H1 (cell line): Measurements from ENCODE around the gene TBX2. TPM values are rescaled to one million over a fixed set of nuclear protein-coding genes. Genes with fewer than 3 reads are reported as not detected.

Experiments used
- CTCF ChIA-PET: fragments of 300-600 bp; sonication (Branson Sonifier 250); formaldehyde crosslinking; loops from one replicate; lab custom pipeline; 2021; ENCODE audit not compliant: partially characterized antibody; lab: Charles Lee
- POLR2A ChIA-PET: fragments of 300-600 bp; sonication (Branson Sonifier 250); formaldehyde crosslinking; loops from one replicate; lab custom pipeline; 2021; ENCODE audit warnings: inconsistent platforms; ENCODE audit not compliant: partially characterized antibody; lab: Charles Lee
- DNase-seq, 2 experiments: peaks; one replicate each; pipeline versions ENCODE4 v3.0.0 to v3.0.0-alpha.2; 2010 to 2022; ENCODE audit warnings: low spot score in 2 of 2, low read depth in 1 of 2, mixed read lengths in 1 of 2
- FAIRE-seq: peaks from 2 replicates; lab custom pipeline; 2011; peaks lifted over from hg19 to GRCh38; lab: Jason Lieb, UNC
- H2AFZ ChIP-seq: 2 replicates; pipeline ENCODE4 v1.8.1; 2012; ENCODE audit warnings: low read length, inconsistent platforms
- H2AK5ac ChIP-seq: 2 replicates; pipeline ENCODE4 v1.6.1; 2013; ENCODE audit warnings: low read depth, low read length
- H2BK120ac ChIP-seq: replicated peaks from 2 replicates; pipeline ENCODE3; 2013; ENCODE audit warnings: low read depth, low read length, inconsistent platforms
- H2BK12ac ChIP-seq: 2 replicates; pipeline ENCODE4 v1.6.1; 2013; ENCODE audit warnings: low read depth, low read length
- H2BK15ac ChIP-seq: 2 replicates; pipeline ENCODE4 v1.6.1; 2013; ENCODE audit warnings: low read length
- H2BK20ac ChIP-seq: 2 replicates; pipeline ENCODE4 v1.6.1; 2013; ENCODE audit warnings: low read length
- H2BK5ac ChIP-seq: 2 replicates; pipeline ENCODE4 v1.6.1; 2013; ENCODE audit warnings: low read depth, low read length
- H3K14ac ChIP-seq: 2 replicates; pipeline ENCODE4 v1.6.1; 2013; ENCODE audit warnings: inconsistent platforms; ENCODE audit not compliant: insufficient read length
- H3K18ac ChIP-seq: 2 replicates; pipeline ENCODE4 v1.6.1; 2013; ENCODE audit warnings: low read length; ENCODE audit errors: extremely low read depth
- H3K23ac ChIP-seq: 2 replicates; pipeline ENCODE4 v1.6.1; 2013; ENCODE audit warnings: inconsistent platforms; ENCODE audit not compliant: insufficient read length
- H3K23me2 ChIP-seq: 2 replicates; pipeline ENCODE4 v1.6.1; 2013; ENCODE audit warnings: low read depth, low read length
- H3K27ac ChIP-seq: 2 replicates; pipeline ENCODE4 v1.6.1; 2011; ENCODE audit warnings: low read depth, low read length, inconsistent platforms
- H3K27me3 ChIP-seq, 4 experiments: replicated peaks in 1 of 4; 1 replicate in 1 of 4; 2 replicates in 3 of 4; pipeline versions ENCODE4 v1.6.1 to v1.8.1; 2011 to 2013; ENCODE audit warnings: low read length in 3 of 4, mild to moderate bottlenecking in 3 of 4, inconsistent platforms in 2 of 4, mixed read lengths in 2 of 4, moderate library complexity in 1 of 4; ENCODE audit not compliant: control insufficient read depth in 3 of 4, insufficient read depth in 3 of 4; ENCODE audit errors: extremely low read depth in 1 of 4
- H3K36me3 ChIP-seq, 4 experiments: 2 replicates each; pipeline versions ENCODE4 v1.6.1 to v1.8.1; 2011 to 2013; ENCODE audit warnings: mild to moderate bottlenecking in 4 of 4, low read length in 3 of 4, moderate library complexity in 2 of 4, control low read depth in 1 of 4, inconsistent platforms in 1 of 4; ENCODE audit not compliant: insufficient read depth in 4 of 4, control insufficient read depth in 2 of 4
- H3K4ac ChIP-seq: replicated peaks from 2 replicates; pipeline ENCODE3; 2013; ENCODE audit warnings: low read length, low read depth, mixed read lengths, inconsistent platforms; ENCODE audit not compliant: insufficient read length
- H3K4me1 ChIP-seq, 4 experiments: replicated peaks in 1 of 4; 1 replicate in 1 of 4; 2 replicates in 3 of 4; pipeline versions ENCODE4 v1.6.1 to v1.8.1; 2011 to 2013; ENCODE audit warnings: low read length in 3 of 4, inconsistent platforms in 2 of 4, mixed read lengths in 1 of 4; ENCODE audit not compliant: insufficient read depth in 4 of 4, control insufficient read depth in 3 of 4
- H3K4me2 ChIP-seq, 2 experiments: 2 replicates each; pipeline versions ENCODE4 v1.6.1 to v1.8.1; 2011 to 2013; ENCODE audit warnings: low read depth in 2 of 2, low read length in 2 of 2, control low read depth in 1 of 2, inconsistent platforms in 1 of 2, mild to moderate bottlenecking in 1 of 2; ENCODE audit not compliant: insufficient read depth in 1 of 2
- H3K4me3 ChIP-seq, 4 experiments: fragments of 200-600, 300-600 bp in 1 of 4; sonication (generic), shearing (Covaris generic), sonication (Bioruptor Twin) in 1 of 4; 2 replicates each; pipeline versions ENCODE4 v1.5.1 to v1.8.1; 2011 to 2016; ENCODE audit warnings: low read length in 4 of 4, low read depth in 3 of 4, control low read depth in 2 of 4, inconsistent platforms in 2 of 4, mild to moderate bottlenecking in 2 of 4, mixed read lengths in 1 of 4, moderate library complexity in 1 of 4; ENCODE audit not compliant: insufficient read depth in 2 of 4; ENCODE audit errors: extremely low read depth in 1 of 4
- H3K56ac ChIP-seq: replicated peaks from 2 replicates; pipeline ENCODE3; 2013; ENCODE audit warnings: low read depth, mild to moderate bottlenecking, mixed read lengths, low read length, inconsistent platforms; ENCODE audit not compliant: insufficient read length
- H3K79me1 ChIP-seq: 2 replicates; pipeline ENCODE4 v1.6.1; 2013; ENCODE audit warnings: low read depth, low read length, control low read depth
- H3K79me2 ChIP-seq, 2 experiments: 2 replicates each; pipeline versions ENCODE4 v1.6.1 to v1.8.1; 2012 to 2013; ENCODE audit warnings: low read length in 2 of 2, mild to moderate bottlenecking in 2 of 2, inconsistent platforms in 1 of 2; ENCODE audit not compliant: insufficient read depth in 2 of 2, control insufficient read depth in 1 of 2
- H3K9ac ChIP-seq, 4 experiments: replicated peaks in 1 of 4; 1 replicate in 1 of 4; 2 replicates in 3 of 4; pipeline versions ENCODE4 v1.6.1 to v1.8.1; 2011 to 2013; ENCODE audit warnings: low read depth in 3 of 4, low read length in 3 of 4, control low read depth in 2 of 4, mild to moderate bottlenecking in 2 of 4, moderate library complexity in 2 of 4, inconsistent platforms in 1 of 4; ENCODE audit errors: extremely low read depth in 1 of 4
- H3K9me3 ChIP-seq, 2 experiments: 2 replicates each; pipeline versions ENCODE4 v1.6.1 to v1.8.1; 2012 to 2013; ENCODE audit warnings: mild to moderate bottlenecking in 2 of 2, moderate library complexity in 2 of 2, control low read depth in 1 of 2, inconsistent platforms in 1 of 2, low read depth in 1 of 2, low read length in 1 of 2, mixed read lengths in 1 of 2; ENCODE audit not compliant: insufficient read depth in 2 of 2
- H4K20me1 ChIP-seq, 2 experiments: replicated peaks in 1 of 2; 2 replicates each; pipeline versions ENCODE3 to v1.8.1; 2011 to 2013; ENCODE audit warnings: inconsistent platforms in 2 of 2, low read length in 2 of 2, mild to moderate bottlenecking in 1 of 2; ENCODE audit not compliant: insufficient read depth in 2 of 2, control insufficient read depth in 1 of 2
- H4K5ac ChIP-seq: 2 replicates; pipeline ENCODE4 v1.6.1; 2013; ENCODE audit warnings: low read length, low read depth, mixed read lengths, inconsistent platforms; ENCODE audit not compliant: insufficient read length
- H4K8ac ChIP-seq: 2 replicates; pipeline ENCODE4 v1.8.0; 2013; ENCODE audit warnings: mild to moderate bottlenecking, moderate library complexity, low read length, inconsistent platforms; ENCODE audit not compliant: insufficient read depth; ENCODE audit errors: extremely low read depth
- H4K91ac ChIP-seq: replicated peaks from 2 replicates; pipeline ENCODE3; 2013; ENCODE audit warnings: low read length, mixed read lengths, inconsistent platforms; ENCODE audit not compliant: insufficient read length
- WGBS, 2 experiments: shearing (Covaris generic) in 1 of 2; methylation state at CpG; one replicate each; pipeline versions ENCODE4 v1.1.6 to v1.1.7; 2013 to 2015; ENCODE audit warnings: low lambda C conversion rate in 2 of 2, mixed read lengths in 2 of 2, inconsistent platforms in 1 of 2, low coverage in 1 of 2, missing lambda C conversion rate in 1 of 2; ENCODE audit not compliant: insufficient replicate concordance in 2 of 2, insufficient coverage in 1 of 2, insufficient read length in 1 of 2; ENCODE audit errors: extremely low coverage in 1 of 2, missing lambda C conversion rate in 1 of 2; 5-methylcytosine and 5-hydroxymethylcytosine counted together
- polyA plus RNA-seq, 7 experiments: library from polyadenylated mRNA; depleted of rRNA in 3 of 7; stranded (reverse) in 5 of 7; unstranded in 2 of 7; fragments of >200 nt in 5 of 7; fragments of 200-250 nt in 2 of 7; gene quantifications; 1 replicate in 5 of 7; 2 replicates in 1 of 7; 4 replicates in 1 of 7; pipeline versions ENCODE4 v1.2.1 to v1.2.3, GENCODE V29; 2011 to 2013; ENCODE audit warnings: missing spikeins in 2 of 7, mixed read lengths in 2 of 7
- total RNA-seq: library from RNA; stranded (reverse); fragmentation: NEBNext Ultra II Directional; extraction: Animal tissue kit (Norgen Biotek cat#: 25700); gene quantifications from 2 replicates; pipeline ENCODE4 v1.2.1, GENCODE V29; 2021

The TBX2 gene
- total and polyA plus RNA-seq, 2 of the 8 experiments (the other 6 are each of a cell fraction or from before 2014, with no cell fraction given): not detected

DNA sequence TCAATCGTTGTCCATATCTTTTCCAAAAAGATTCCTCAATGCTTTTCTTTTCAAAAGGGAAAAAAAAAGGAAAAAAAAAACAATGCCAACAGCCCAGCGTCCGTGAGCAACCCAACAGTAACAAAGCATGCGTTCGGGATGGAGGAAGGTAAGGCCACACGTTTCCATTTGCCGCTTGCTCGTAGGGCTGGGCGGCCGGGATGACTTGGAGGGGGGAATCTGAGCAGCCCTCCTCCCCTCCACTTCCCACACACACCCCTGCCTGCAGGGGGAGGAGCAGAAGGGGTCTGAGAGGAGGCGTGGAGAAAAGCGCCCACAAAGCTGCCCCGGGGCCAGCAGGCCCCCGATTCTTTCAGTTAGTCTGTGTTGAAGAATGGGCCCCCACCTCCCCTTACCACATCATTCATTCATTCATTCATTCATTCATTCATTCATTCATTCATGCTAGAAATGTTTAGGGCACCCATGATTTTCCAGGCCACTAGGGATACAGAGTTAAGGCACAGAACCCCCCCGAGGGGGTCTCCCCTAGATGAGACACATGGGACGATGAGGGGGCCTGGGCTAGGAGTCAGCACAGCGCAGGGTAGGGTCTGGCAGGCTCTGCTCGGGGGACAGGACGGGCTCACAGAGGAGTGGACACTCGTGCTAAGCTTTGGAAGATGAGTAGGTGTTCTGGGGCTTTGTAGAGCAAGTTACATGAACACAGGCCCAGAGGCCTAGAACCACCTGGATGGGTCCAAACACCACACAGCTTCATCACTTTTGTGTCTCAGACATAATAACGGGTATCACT lies 10.9 kb upstream of the TBX2 start:
- H2BK15ac ChIP-seq: no peak overlapping the region
- H3K14ac ChIP-seq: no peak overlapping the region
- H3K4me3 ChIP-seq: no peak overlapping the region
- no peak overlapping the region for H3K27ac ChIP-seq
- H4K5ac ChIP-seq: no peak overlapping the region
- peaks cover 1 to 7% of the 10 kb centered on the region in 2 experiments for H4K20me1 ChIP-seq
- H4K91ac ChIP-seq: no peak overlapping the region
- POLR2A ChIA-PET: no interaction called here
- no peak overlapping the region for H4K8ac ChIP-seq
- FAIRE-seq (no peak), DNase-seq (no peak)
- peaks cover 0 to 13% (median 10%) of the 10 kb centered on the region in 4 experiments; a peak in 6 of 7 replicates for H3K27me3 ChIP-seq
- H3K4me1 ChIP-seq: peaks cover 0 to 3% (median 0%) of the 10 kb centered on the region in 4 experiments; a peak in 3 of 7 replicates
- no peak overlapping the region for H2BK20ac ChIP-seq
- H2BK5ac ChIP-seq: no peak overlapping the region
- H3K4me2 ChIP-seq: no peak overlapping the region
- H3K23ac ChIP-seq: no peak overlapping the region
- CTCF ChIA-PET: interaction anchor here (0.8 to 3.7 kb wide), 6 partner anchors 8 to 417 kb away, joined by 3 to 22 read pairs (median 10); no protein-coding TSS in a partner anchor
- H3K79me1 ChIP-seq: no peaks in the 10 kb centered on the region
- no peak overlapping the region for H3K18ac ChIP-seq
- H2AFZ ChIP-seq: no peak overlapping the region
- H3K4ac ChIP-seq: no peak overlapping the region
- no peaks in the 10 kb centered on the region for H3K36me3 ChIP-seq
- no peak overlapping the region for H2BK120ac ChIP-seq
- no peak overlapping the region for H2BK12ac ChIP-seq
- no peak overlapping the region for H3K56ac ChIP-seq
- 85% methylated on average over 17 of the region's 21 CpGs; no CpG with 5 or more reads in 1 of the 2 experiments for WGBS, 2 experiments
- H3K9ac ChIP-seq: no peak overlapping the region
- no peaks in the 10 kb centered on the region for H3K79me2 ChIP-seq
- no peaks in the 10 kb centered on the region for H3K9me3 ChIP-seq
- no peak overlapping the region for H2AK5ac ChIP-seq
- no peaks in the 10 kb centered on the region for H3K23me2 ChIP-seq
